IMR-90 (cell line): ENCODE data around the gene MRPL34. TPM values are rescaled to one million over a fixed set of nuclear protein-coding genes. Genes with fewer than 3 reads are reported as not detected.
A peak's percentile ranks its signal among the peaks of the same experiment; 100 is the strongest.

ENCODE experiments used
- ATAC-seq: fragments of 200-7000 bp; cut with Tn5 transposase; 2 replicates; pipeline ENCODE4 v1.9.1; 2020; ENCODE audit warnings: low read depth, mild to moderate bottlenecking, moderate library complexity
- BruUV-seq: library from RNA; stranded (reverse); fragments of 400-500 nt; replicated peaks from 2 replicates; lab custom pipeline; 2021; lab: Mats Ljungman, UMichigan
- CTCF ChIA-PET: fragments of 300-600 bp; formaldehyde crosslinking; extraction: SDS; loops from one replicate; lab custom pipeline; 2021; ENCODE audit warnings: antibody characterized with exemption; lab: Yijun Ruan, JAX
- POLR2A ChIA-PET: fragments of 300-600 bp; sonication (Branson Sonifier 250); formaldehyde crosslinking; loops from one replicate; lab custom pipeline; 2022; ENCODE audit warnings: antibody characterized with exemption; ENCODE audit not compliant: unreplicated experiment; lab: Charles Lee
- DNase-seq: peaks from one replicate; pipeline ENCODE4 v3.0.0; 2013
- H2AFZ ChIP-seq: replicated peaks from 2 replicates; pipeline ENCODE3; 2013; ENCODE audit warnings: low read length, mild to moderate bottlenecking; ENCODE audit not compliant: poor library complexity
- H2AK5ac ChIP-seq: 2 replicates; pipeline ENCODE4 v1.6.1; 2013; ENCODE audit warnings: low read depth, low read length, inconsistent platforms
- H2AK9ac ChIP-seq: replicated peaks from 2 replicates; pipeline ENCODE3; 2013; ENCODE audit warnings: mild to moderate bottlenecking, low read depth, low read length, moderate library complexity; ENCODE audit not compliant: poor library complexity
- H2BK120ac ChIP-seq: 2 replicates; pipeline ENCODE4 v1.6.1; 2013; ENCODE audit warnings: low read depth, low read length, inconsistent platforms
- H2BK15ac ChIP-seq: 3 replicates; pipeline ENCODE4 v1.6.1; 2013; ENCODE audit warnings: low read depth, low read length, inconsistent platforms
- H2BK20ac ChIP-seq: 2 replicates; pipeline ENCODE4 v1.6.1; 2013; ENCODE audit warnings: low read depth, mild to moderate bottlenecking, inconsistent platforms, low read length, moderate library complexity
- H2BK5ac ChIP-seq: 2 replicates; pipeline ENCODE4 v1.6.1; 2013; ENCODE audit warnings: mild to moderate bottlenecking, low read depth, low read length, inconsistent platforms; ENCODE audit not compliant: poor library complexity, severe bottlenecking
- H3K14ac ChIP-seq: replicated peaks from 2 replicates; pipeline ENCODE4 v1.6.1; 2013; ENCODE audit warnings: low read depth, low read length, inconsistent platforms
- H3K18ac ChIP-seq: 2 replicates; pipeline ENCODE4 v1.6.1; 2013; ENCODE audit warnings: low read depth, low read length, control low read depth
- H3K23ac ChIP-seq: 2 replicates; pipeline ENCODE4 v1.6.1; 2013; ENCODE audit warnings: low read depth, low read length, inconsistent platforms
- H3K27ac ChIP-seq: 2 replicates; pipeline ENCODE4 v1.5.1; 2013; ENCODE audit warnings: mild to moderate bottlenecking, control low read depth, low read length; ENCODE audit not compliant: insufficient read depth
- H3K27me3 ChIP-seq: 2 replicates; pipeline ENCODE4 v1.6.1; 2013; ENCODE audit warnings: low read length; ENCODE audit not compliant: control insufficient read depth, insufficient read depth
- H3K36me3 ChIP-seq: 2 replicates; pipeline ENCODE4 v1.6.1; 2013; ENCODE audit warnings: low read length, mixed read lengths; ENCODE audit not compliant: control insufficient read depth, insufficient read depth
- H3K4ac ChIP-seq: 2 replicates; pipeline ENCODE4 v1.6.1; 2013; ENCODE audit warnings: low read depth, low read length, inconsistent platforms
- H3K4me1 ChIP-seq: 2 replicates; pipeline ENCODE4 v1.6.1; 2013; ENCODE audit warnings: low read length, mixed read lengths; ENCODE audit not compliant: control insufficient read depth, insufficient read depth
- H3K4me2 ChIP-seq: 2 replicates; pipeline ENCODE4 v1.6.1; 2013; ENCODE audit warnings: low read depth, mild to moderate bottlenecking, control low read depth, low read length, moderate library complexity
- H3K4me3 ChIP-seq: 2 replicates; pipeline ENCODE4 v1.5.1; 2013; ENCODE audit warnings: low read depth, mild to moderate bottlenecking, control low read depth, low read length, moderate library complexity; ENCODE audit not compliant: insufficient read depth
- H3K56ac ChIP-seq: 2 replicates; pipeline ENCODE4 v1.6.1; 2013; ENCODE audit warnings: low read length, inconsistent platforms; ENCODE audit not compliant: insufficient read depth; ENCODE audit errors: extremely low read depth
- H3K79me1 ChIP-seq, 2 experiments: 2 replicates each; pipeline ENCODE4 v1.6.1; 2013; ENCODE audit warnings: low read length in 2 of 2, inconsistent platforms in 1 of 2, low read depth in 1 of 2
- H3K9ac ChIP-seq: 2 replicates; pipeline ENCODE4 v1.6.1; 2013; ENCODE audit warnings: low read depth, low read length, control low read depth
- H3K9me1 ChIP-seq: 2 replicates; pipeline ENCODE4 v1.6.1; 2013; ENCODE audit warnings: low read length, inconsistent platforms; ENCODE audit not compliant: insufficient read depth
- H3K9me3 ChIP-seq: 2 replicates; pipeline ENCODE4 v1.6.1; 2013; ENCODE audit warnings: low read length; ENCODE audit not compliant: control insufficient read depth, insufficient read depth
- H4K20me1 ChIP-seq: 2 replicates; pipeline ENCODE4 v1.6.1; 2013; ENCODE audit warnings: low read length, inconsistent platforms; ENCODE audit not compliant: insufficient read depth
- H4K5ac ChIP-seq: 2 replicates; pipeline ENCODE4 v1.6.1; 2013; ENCODE audit warnings: mild to moderate bottlenecking, low read depth, low read length, control low read depth
- H4K8ac ChIP-seq, 2 experiments: 2 replicates each; pipeline ENCODE4 v1.6.1; 2013; ENCODE audit warnings: low read depth in 2 of 2, low read length in 2 of 2, control low read depth in 1 of 2, inconsistent platforms in 1 of 2
- H4K91ac ChIP-seq: 2 replicates; pipeline ENCODE4 v1.6.1; 2013; ENCODE audit warnings: low read depth, low read length, inconsistent platforms; ENCODE audit not compliant: insufficient read depth
- MAZ ChIP-seq: IDR thresholded peaks from 2 replicates; pipeline ENCODE4 v1.6.1; 2012; ENCODE audit warnings: low read depth, mild to moderate bottlenecking, low read length, improper control_type of control experiment, moderate library complexity, borderline replicate concordance
- SMC3 ChIP-seq: fragments of 150-350 bp; IDR thresholded peaks from 2 replicates; pipeline ENCODE4 v1.6.1; 2016; ENCODE audit warnings: low read depth, mild to moderate bottlenecking, antibody characterized with exemption, low read length, moderate library complexity
- WGBS, 2 experiments: methylation state at CpG; one replicate each; pipeline versions ENCODE4 v1.1.5 to v1.1.7; 2013; ENCODE audit warnings: missing lambda C conversion rate in 2 of 2; ENCODE audit not compliant: insufficient read length in 1 of 2; ENCODE audit errors: extremely low coverage in 2 of 2; 5-methylcytosine and 5-hydroxymethylcytosine counted together
- dilution Hi-C: fragments of 300-500 bp; cut with HindIII; formaldehyde crosslinking; loops from one replicate; pipeline ENCODE4 v1.14.3; 2018; ENCODE audit warnings: low sequenced_read_pairs; ENCODE audit not compliant: unreplicated experiment
- in situ Hi-C: fragments of 300-500 bp; cut with MboI; formaldehyde crosslinking; loops from 3 replicates; pipeline ENCODE4 v1.14.3; 2019; ENCODE audit warnings: low sequenced_read_pairs, inconsistent platforms, mixed read lengths
- intact Hi-C: fragments of 100-400 bp; cut with micrococcal nuclease; formaldehyde crosslinking; loops from 2 replicates; pipeline ENCODE4 v1.10.0; 2022
- polyA plus RNA-seq, 3 experiments: library from polyadenylated mRNA; depleted of rRNA; stranded (reverse); fragments of >200 nt; gene quantifications; 2 replicates each; pipeline ENCODE4 v1.2.3, GENCODE V29; 2012; ENCODE audit warnings: low replicate concordance in 1 of 3
- total RNA-seq: library from RNA; depleted of rRNA; stranded (reverse); fragments of >200 nt; gene quantifications from 2 replicates; pipeline ENCODE4 v1.2.3, GENCODE V29; 2012

MRPL34 gene
- total and polyA plus RNA-seq, 2 of the 4 experiments (the other 2 are of a cell fraction) = 7.3 to 37.0 TPM

DNA sequence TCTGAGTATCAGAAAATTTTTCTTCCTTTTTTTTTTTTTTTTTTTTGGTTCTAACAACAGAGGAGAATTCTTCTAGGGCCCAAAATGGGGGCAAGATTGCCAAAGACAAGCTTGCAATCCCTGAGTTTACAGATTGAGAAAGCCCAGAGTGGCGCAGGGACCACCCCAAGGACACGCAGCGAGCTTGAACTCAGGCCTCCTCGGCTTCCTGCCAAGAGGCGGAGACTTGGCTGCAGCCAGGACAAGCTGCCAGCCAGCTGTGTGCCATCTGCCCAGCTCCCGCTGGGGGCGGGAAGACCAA lies 506 bp upstream of the MRPL34 start:
- POLR2A ChIA-PET = no interaction called here
- CTCF ChIA-PET = interaction anchor here (0.6 to 1.0 kb wide), 4 partner anchors 12 to 592 kb away, joined by 3 to 5 read pairs (median 4); no protein-coding TSS in a partner anchor

More for the DNA sequence above, 506 bp upstream of the MRPL34 start:
- TF ChIP-seq SMC3 (no peak), MAZ (peak; percentile 31; the same call in 1 of the 2 replicates)
- H4K5ac ChIP-seq = no peak overlapping the region
- H4K91ac ChIP-seq = 0 out of 2 replicates have a peak overlapping the region, but pooled peaks have one; percentile 60
- H2BK20ac ChIP-seq = no peak overlapping the region
- H3K9me1 ChIP-seq = peaks cover 21% of the 10 kb centered on the region
- H4K20me1 ChIP-seq = peaks cover 3% of the 10 kb centered on the region
- no peak overlapping the region for H3K23ac ChIP-seq
- peak overlapping the region; percentile 2 to 26; a peak in 1 of 4 replicates for H4K8ac ChIP-seq
- H2AFZ ChIP-seq = peak overlapping the region; percentile 94
- H3K9ac ChIP-seq = no peak overlapping the region
- H2AK5ac ChIP-seq = peak overlapping the region; percentile 86
- peak overlapping the region; percentile 15 for H2BK5ac ChIP-seq
- H3K9me3 ChIP-seq = no peaks in the 10 kb centered on the region
- H3K4me2 ChIP-seq = 0 out of 2 replicates have a peak overlapping the region, but pooled peaks have one; percentile 3
- no peak overlapping the region; the same call in 2 of the 3 replicates for H2BK15ac ChIP-seq
- H3K56ac ChIP-seq = peak overlapping the region; percentile 1; the same call in 1 of the 2 replicates
- no TSS peak for BruUV-seq
- in situ Hi-C loops = no loop called here
- DNase-seq (no peak), ATAC-seq (no peak)
- no peak overlapping the region for H2BK120ac ChIP-seq
- 0% methylated on average over 1 of the region's 7 CpGs; no CpG with 5 or more reads in 1 of the 2 experiments for WGBS, 2 experiments
- intact Hi-C loops = loop anchor here (1.0 kb wide), 1 partner anchor 38 kb away; the partner anchor contains the start of gene BABAM1
- no peak overlapping the region for H3K18ac ChIP-seq
- H3K4me1 ChIP-seq = peaks cover 8% of the 10 kb centered on the region
- no peaks in the 10 kb centered on the region for H3K27me3 ChIP-seq
- H3K27ac ChIP-seq = peak overlapping the region; percentile 46
- H3K14ac ChIP-seq = no peak overlapping the region
- peak overlapping the region; percentile 81; the same call in 1 of the 2 replicates for H3K4ac ChIP-seq
- dilution Hi-C loops = no loop called here
- H3K36me3 ChIP-seq = peaks cover 1% of the 10 kb centered on the region; the same call in 1 of the 2 replicates
- peak overlapping the region; percentile 93 for H2AK9ac ChIP-seq
- peaks cover 24 to 56% of the 10 kb centered on the region in 2 experiments for H3K79me1 ChIP-seq
- peak overlapping the region; percentile 55; the same call in 1 of the 2 replicates for H3K4me3 ChIP-seq
